MM.1S (cell line): ENCODE data around the gene BHLHA15.

Source experiments
- DNase-seq: peaks from one replicate; pipeline ENCODE4 v3.0.0-alpha.2; 2015
- H2AFZ ChIP-seq: fragments of 300-600 bp; sonication (generic); 2 replicates; pipeline ENCODE4 v1.6.0; 2016; ENCODE audit warnings: antibody characterized with exemption, low read length
- H3F3A ChIP-seq: fragments of 300-600 bp; sonication (generic); 2 replicates; pipeline ENCODE4 v1.6.1; 2016; ENCODE audit warnings: mild to moderate bottlenecking, antibody characterized with exemption, low read length, moderate library complexity, mixed read lengths; ENCODE audit not compliant: insufficient read depth
- H3K27ac ChIP-seq: fragments of 300-600 bp; sonication (generic); 2 replicates; pipeline ENCODE4 v1.5.1; 2016; ENCODE audit warnings: mild to moderate bottlenecking, low read length
- H3K27me3 ChIP-seq: fragments of 300-600 bp; sonication (generic); replicated peaks from 2 replicates; pipeline ENCODE4 v1.6.0; 2016; ENCODE audit warnings: low read length; ENCODE audit not compliant: insufficient read depth
- H3K36me3 ChIP-seq: fragments of 300-600 bp; sonication (generic); replicated peaks from 2 replicates; pipeline ENCODE4 v1.6.1; 2016; ENCODE audit warnings: mild to moderate bottlenecking, low read length, mixed read lengths; ENCODE audit not compliant: insufficient read depth
- H3K4me1 ChIP-seq: fragments of 300-600 bp; sonication (generic); 2 replicates; pipeline ENCODE4 v1.6.1; 2016; ENCODE audit warnings: low read length, mixed read lengths
- H3K4me2 ChIP-seq: fragments of 300-600 bp; sonication (generic); 2 replicates; pipeline ENCODE4 v1.6.0; 2016; ENCODE audit warnings: low read depth, low read length
- H3K4me3 ChIP-seq: fragments of 300-600 bp; sonication (generic); 2 replicates; pipeline ENCODE4 v1.5.1; 2016; ENCODE audit warnings: low read length, mixed read lengths
- H3K79me2 ChIP-seq: fragments of 300-600 bp; sonication (generic); 2 replicates; pipeline ENCODE4 v1.6.1; 2016; ENCODE audit warnings: mixed run types, low read length, mixed read lengths
- H3K9ac ChIP-seq: fragments of 300-600 bp; sonication (generic); 2 replicates; pipeline ENCODE4 v1.6.1; 2016; ENCODE audit warnings: low read length, mixed read lengths
- H3K9me2 ChIP-seq: fragments of 300-600 bp; sonication (generic); replicated peaks from 2 replicates; pipeline ENCODE4 v1.6.1; 2016; ENCODE audit warnings: mild to moderate bottlenecking, low read length, mixed read lengths; ENCODE audit not compliant: insufficient read depth
- H3K9me3 ChIP-seq: fragments of 300-600 bp; sonication (generic); replicated peaks from 2 replicates; pipeline ENCODE4 v1.6.1; 2016; ENCODE audit warnings: mild to moderate bottlenecking, low read length, mixed read lengths; ENCODE audit not compliant: insufficient read depth
- H4K20me1 ChIP-seq: fragments of 300-600 bp; sonication (generic); 2 replicates; pipeline ENCODE4 v1.6.1; 2016; ENCODE audit warnings: mild to moderate bottlenecking, low read length, moderate library complexity, mixed read lengths; ENCODE audit not compliant: insufficient read depth
- EZH2 ChIP-seq: fragments of 300-600 bp; sonication (generic); optimal IDR thresholded peaks from 2 replicates; pipeline ENCODE3; 2017; ENCODE audit warnings: low read depth, mild to moderate bottlenecking, antibody characterized with exemption, low read length, mixed read lengths
- EZH2phosphoT487 ChIP-seq: fragments of 300-600 bp; sonication (generic); IDR thresholded peaks from 2 replicates; pipeline ENCODE4 v1.6.1; 2018; ENCODE audit warnings: antibody characterized with exemption, low read length
- TF ChIP-seq, protein P1 (sequence below): fragments of 300-600 bp; sonication (generic); IDR thresholded peaks from 2 replicates; pipeline ENCODE4 v1.5.1; 2016; ENCODE audit warnings: antibody characterized with exemption, low read length, mixed read lengths

The BHLHA15 gene

DNA sequence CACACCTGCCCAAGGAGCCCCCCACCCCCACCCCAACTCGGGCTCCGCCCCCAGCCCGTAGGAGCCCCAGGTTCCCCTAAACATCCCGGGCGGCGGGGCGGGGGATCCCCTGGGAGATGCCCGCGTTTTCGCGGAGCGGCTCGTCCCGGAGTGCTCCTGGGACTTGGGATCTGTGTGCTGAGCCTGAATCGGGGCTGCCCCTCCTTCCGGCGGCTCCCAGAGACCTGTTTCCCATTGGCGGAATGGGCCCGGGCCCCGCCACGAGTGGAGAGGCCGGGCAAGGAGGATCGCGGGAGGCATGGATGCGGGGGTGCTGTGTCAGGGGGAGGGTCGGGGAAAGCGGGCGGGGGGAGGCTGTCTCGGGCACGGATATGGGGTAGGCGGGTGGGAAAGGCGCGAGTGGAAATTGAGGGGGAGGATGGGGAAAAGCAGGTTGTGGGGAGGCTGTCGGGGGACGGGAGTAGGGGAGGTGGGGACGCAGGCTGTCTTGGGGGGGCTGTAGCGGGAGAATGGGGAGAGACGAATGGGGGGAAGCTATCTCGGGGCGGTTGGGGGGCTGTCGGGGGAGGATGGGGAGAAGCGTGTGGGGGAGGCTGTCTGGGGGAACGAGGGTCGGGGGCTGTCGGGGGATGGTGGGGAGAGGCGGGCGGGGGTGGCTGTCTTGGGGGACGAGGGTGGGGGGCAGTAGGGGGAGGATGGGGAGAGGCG, 572 bp upstream of the BHLHA15 start:
- DNase-seq = no peak
- H3K9me3 ChIP-seq = no peaks in the 10 kb centered on the region
- H3K9ac ChIP-seq = no peak overlapping the region
- no peak overlapping the region for H3K4me3 ChIP-seq
- H3K36me3 ChIP-seq = no peaks in the 10 kb centered on the region; the same call in 1 of the 2 replicates
- no peak overlapping the region for H3K4me2 ChIP-seq
- H2AFZ ChIP-seq = no peak overlapping the region
- no peaks in the 10 kb centered on the region for H4K20me1 ChIP-seq
- H3K79me2 ChIP-seq = peaks cover 25% of the 10 kb centered on the region
- no peaks in the 10 kb centered on the region for H3K27me3 ChIP-seq
- H3F3A ChIP-seq = peaks cover 9% of the 10 kb centered on the region; the same call in 1 of the 2 replicates
- H3K27ac ChIP-seq = no peak overlapping the region
- TF ChIP-seq, protein P1, sequence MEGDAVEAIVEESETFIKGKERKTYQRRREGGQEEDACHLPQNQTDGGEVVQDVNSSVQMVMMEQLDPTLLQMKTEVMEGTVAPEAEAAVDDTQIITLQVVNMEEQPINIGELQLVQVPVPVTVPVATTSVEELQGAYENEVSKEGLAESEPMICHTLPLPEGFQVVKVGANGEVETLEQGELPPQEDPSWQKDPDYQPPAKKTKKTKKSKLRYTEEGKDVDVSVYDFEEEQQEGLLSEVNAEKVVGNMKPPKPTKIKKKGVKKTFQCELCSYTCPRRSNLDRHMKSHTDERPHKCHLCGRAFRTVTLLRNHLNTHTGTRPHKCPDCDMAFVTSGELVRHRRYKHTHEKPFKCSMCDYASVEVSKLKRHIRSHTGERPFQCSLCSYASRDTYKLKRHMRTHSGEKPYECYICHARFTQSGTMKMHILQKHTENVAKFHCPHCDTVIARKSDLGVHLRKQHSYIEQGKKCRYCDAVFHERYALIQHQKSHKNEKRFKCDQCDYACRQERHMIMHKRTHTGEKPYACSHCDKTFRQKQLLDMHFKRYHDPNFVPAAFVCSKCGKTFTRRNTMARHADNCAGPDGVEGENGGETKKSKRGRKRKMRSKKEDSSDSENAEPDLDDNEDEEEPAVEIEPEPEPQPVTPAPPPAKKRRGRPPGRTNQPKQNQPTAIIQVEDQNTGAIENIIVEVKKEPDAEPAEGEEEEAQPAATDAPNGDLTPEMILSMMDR = no peak
- TF ChIP-seq EZH2phosphoT487 = no peak
- TF ChIP-seq EZH2 = no peak
- H3K4me1 ChIP-seq = no peaks in the 10 kb centered on the region
- no peaks in the 10 kb centered on the region for H3K9me2 ChIP-seq

- H3K9me2 ChIP-seq = no peaks in the 10 kb centered on the region
- no peaks in the 10 kb centered on the region for H3K27me3 ChIP-seq
- peak overlapping the region; percentile 23; the same call in 1 of the 2 replicates for H3K27ac ChIP-seq
- no peaks in the 10 kb centered on the region for H3K36me3 ChIP-seq
- peaks cover 9% of the 10 kb centered on the region; the same call in 1 of the 2 replicates for H3F3A ChIP-seq
- peak overlapping the region; percentile 68 for H2AFZ ChIP-seq
- no peaks in the 10 kb centered on the region for H3K9me3 ChIP-seq
- peaks cover 25% of the 10 kb centered on the region for H3K79me2 ChIP-seq
- H4K20me1 ChIP-seq = no peaks in the 10 kb centered on the region
- peak overlapping the region; percentile 94 for H3K9ac ChIP-seq
- TF ChIP-seq EZH2phosphoT487 = no peak
- TF ChIP-seq, protein P1 = no peak
- H3K4me3 ChIP-seq = peak overlapping the region; percentile 83
- H3K4me2 ChIP-seq = peak overlapping the region; percentile 83
- H3K4me1 ChIP-seq = no peaks in the 10 kb centered on the region
- DNase-seq = no peak
Measured at GRCh38 chr7:98211676-98212531, 665 bp downstream of the BHLHA15 start.

- H3K27ac ChIP-seq = no peak overlapping the region
- H3K4me1 ChIP-seq = no peaks in the 10 kb centered on the region
- TF ChIP-seq EZH2 (no peak), EZH2phosphoT487 (no peak)
- TF ChIP-seq, protein P1 = no peak
Measured at GRCh38 chr7:98212532-98213041, 1.3 kb downstream of the BHLHA15 start.

More at GRCh38 chr7:98212532-98213041, 1.3 kb downstream of the BHLHA15 start:
- Histone ChIP-seq H3K79me2 (peaks cover 25% of the 10 kb centered on the region), H4K20me1 (no peaks in the 10 kb centered on the region), H2AFZ (no peak overlapping the region), H3K36me3 (no peaks in the 10 kb centered on the region), H3K4me2 (no peak overlapping the region), H3K9ac (no peak overlapping the region), H3K9me3 (no peaks in the 10 kb centered on the region), H3K4me3 (no peak overlapping the region), H3K27me3 (no peaks in the 10 kb centered on the region), H3K9me2 (no peaks in the 10 kb centered on the region), H3F3A (peaks cover 9% of the 10 kb centered on the region; the same call in 1 of the 2 replicates)
- DNase-seq = no peak
